SK-N-SH treated with all-trans-retinoic acid at 6 μM for 48 hours (cell line): ENCODE measurements around the gene EPGN.
A peak's percentile ranks its signal among the peaks of the same experiment; 100 is the strongest.

Experiments
- ATAC-seq: fragments of 200-7000 bp; cut with Tn5 transposase; 3 replicates; pipeline ENCODE4 v1.9.1; 2020; ENCODE audit warnings: mild to moderate bottlenecking, moderate library complexity
- ARNTL ChIP-seq: fragments of 450-650 bp; formaldehyde crosslinking; IDR thresholded peaks from 2 replicates; pipeline ENCODE4 v1.5.0; 2020; ENCODE audit warnings: low read depth, mild to moderate bottlenecking, moderate library complexity, borderline replicate concordance
- BACH2 ChIP-seq: fragments of 250-450 bp; sonication (Bioruptor Pico); IDR thresholded peaks from 2 replicates; pipeline ENCODE4 v1.9.0; 2021; ENCODE audit warnings: mild to moderate bottlenecking, borderline replicate concordance
- CSDC2 ChIP-seq: fragments of 250-450 bp; sonication (Bioruptor Pico); IDR thresholded peaks from 2 replicates; pipeline ENCODE4 v1.5.0; 2020; ENCODE audit warnings: mild to moderate bottlenecking, moderate library complexity
- CSRNP3 ChIP-seq: fragments of 250-450 bp; sonication (Bioruptor Pico); IDR thresholded peaks from 2 replicates; pipeline ENCODE4 v1.5.1; 2021; ENCODE audit warnings: mild to moderate bottlenecking, moderate library complexity
- ESRRG ChIP-seq: fragments of 250-450 bp; sonication (Bioruptor Pico); IDR thresholded peaks from 2 replicates; pipeline ENCODE4 v1.6.1; 2021; ENCODE audit warnings: mild to moderate bottlenecking
- GLIS3 ChIP-seq: fragments of 250-450 bp; sonication (Bioruptor Pico); IDR thresholded peaks from 2 replicates; pipeline ENCODE4 v1.5.0; 2020; ENCODE audit warnings: mild to moderate bottlenecking, moderate library complexity
- ISL1 ChIP-seq: fragments of 250-450 bp; sonication (Bioruptor Pico); IDR thresholded peaks from 2 replicates; pipeline ENCODE4 v2.1.2; 2022; ENCODE audit warnings: mild to moderate bottlenecking, moderate library complexity
- OSR1 ChIP-seq: fragments of 250-450 bp; sonication (Bioruptor Pico); IDR thresholded peaks from 2 replicates; pipeline ENCODE4 v1.8.0; 2022; ENCODE audit warnings: moderate library complexity, mild to moderate bottlenecking, inconsistent platforms
- PATZ1 ChIP-seq: fragments of 250-450 bp; sonication (Bioruptor Pico); IDR thresholded peaks from 2 replicates; pipeline ENCODE4 v1.8.0; 2020; ENCODE audit warnings: mild to moderate bottlenecking, moderate library complexity, borderline replicate concordance
- POU6F1 ChIP-seq: fragments of 250-450 bp; sonication (Bioruptor Pico); IDR thresholded peaks from 2 replicates; pipeline ENCODE4 v1.8.0; 2021; ENCODE audit warnings: low read depth, mild to moderate bottlenecking, moderate library complexity, borderline replicate concordance
- PPARA ChIP-seq: fragments of 250-450 bp; sonication (Bioruptor Pico); IDR thresholded peaks from 2 replicates; pipeline ENCODE4 v1.5.0; 2020; ENCODE audit warnings: mild to moderate bottlenecking, borderline replicate concordance
- RARB ChIP-seq: fragments of 250-450 bp; sonication (Bioruptor Pico); IDR thresholded peaks from 2 replicates; pipeline ENCODE4 v1.8.0; 2021; ENCODE audit warnings: mild to moderate bottlenecking, moderate library complexity
- SNAI2 ChIP-seq: fragments of 250-450 bp; sonication (Bioruptor Pico); IDR thresholded peaks from 2 replicates; pipeline ENCODE4 v1.5.0; 2020; ENCODE audit warnings: mild to moderate bottlenecking, moderate library complexity
- TCF4 ChIP-seq: fragments of 250-450 bp; sonication (Bioruptor Pico); IDR thresholded peaks from 2 replicates; pipeline ENCODE4 v1.8.0; 2021; ENCODE audit warnings: mild to moderate bottlenecking, moderate library complexity, borderline replicate concordance
- TOX ChIP-seq: fragments of 250-450 bp; sonication (Bioruptor Pico); IDR thresholded peaks from 2 replicates; pipeline ENCODE4 v1.8.0; 2021; ENCODE audit warnings: mild to moderate bottlenecking, moderate library complexity, borderline replicate concordance
- ZC3H10 ChIP-seq: fragments of 250-450 bp; sonication (Bioruptor Pico); IDR thresholded peaks from 2 replicates; pipeline ENCODE4 v1.5.1; 2021; ENCODE audit warnings: mild to moderate bottlenecking, moderate library complexity
- ZFP3 ChIP-seq: fragments of 250-450 bp; sonication (Bioruptor Pico); IDR thresholded peaks from 2 replicates; pipeline ENCODE4 v1.5.0; 2020; ENCODE audit warnings: mild to moderate bottlenecking, moderate library complexity
- ZFP30 ChIP-seq: fragments of 450-650 bp; formaldehyde crosslinking; IDR thresholded peaks from 2 replicates; pipeline ENCODE4 v1.5.0; 2022; ENCODE audit warnings: mild to moderate bottlenecking, moderate library complexity
- ZNF70 ChIP-seq: fragments of 450-650 bp; formaldehyde crosslinking; IDR thresholded peaks from 2 replicates; pipeline ENCODE4 v1.5.0; 2020; ENCODE audit warnings: mild to moderate bottlenecking, moderate library complexity
- ZNF8 ChIP-seq: fragments of 450-650 bp; formaldehyde crosslinking; IDR thresholded peaks from 2 replicates; pipeline ENCODE4 v1.5.0; 2020; ENCODE audit warnings: mild to moderate bottlenecking, moderate library complexity

The EPGN gene

GRCh38 chr4:74362347-74362746 lies 54.1 kb downstream of the EPGN start (continued):
- no peak for TF ChIP-seq CSRNP3 (CRISPR knock-in tag)
- no peak for TF ChIP-seq ZFP30 (CRISPR knock-in tag)
- no peak for TF ChIP-seq ARNTL (CRISPR knock-in tag)
- TF ChIP-seq ZFP3 = no peak
- TF ChIP-seq PPARA (CRISPR knock-in tag) = no peak
- TF ChIP-seq SNAI2 (CRISPR knock-in tag) = no peak
- no peak for TF ChIP-seq BACH2
- no peak for TF ChIP-seq ZNF8 (CRISPR knock-in tag)
- TF ChIP-seq, all 23 proteins: peak for 0

GRCh38 chr4:74364256-74364651 lies 56.0 kb downstream of the EPGN start:
- ATAC-seq = no peak
- TF ChIP-seq CSRNP3 (CRISPR knock-in tag) = no peak
- TF ChIP-seq ESRRG (CRISPR knock-in tag) = no peak
- TF ChIP-seq CSDC2 = no peak
- no peak for TF ChIP-seq TCF4 (CRISPR knock-in tag)
- TF ChIP-seq PATZ1 (CRISPR knock-in tag) = no peak
- no peak for TF ChIP-seq ZNF8 (CRISPR knock-in tag)
- no peak for TF ChIP-seq RARB (CRISPR knock-in tag)
- no peak for TF ChIP-seq TOX (CRISPR knock-in tag)
- no peak for TF ChIP-seq PPARA (CRISPR knock-in tag)
- no peak for TF ChIP-seq OSR1 (CRISPR knock-in tag)
- no peak for TF ChIP-seq GLIS3 (CRISPR knock-in tag)
- no peak for TF ChIP-seq ZFP3
- no peak for TF ChIP-seq ZNF70 (CRISPR knock-in tag)
- TF ChIP-seq ARNTL (CRISPR knock-in tag) = no peak
- TF ChIP-seq POU6F1 (CRISPR knock-in tag) = no peak

- peak; percentile 65 for ATAC-seq
Measured at GRCh38 chr4:74364652-74365491, 56.6 kb downstream of the EPGN start, which contains the start of gene EREG. Gene EREG (plus strand): TSS chr4:74365145. CDS start chr4:74365309, 164 bp downstream.

More at GRCh38 chr4:74364652-74365491, 56.6 kb downstream of the EPGN start, which contains the start of gene EREG:
- TF ChIP-seq SNAI2 (CRISPR knock-in tag) (no peak), ZC3H10 (CRISPR knock-in tag) (no peak), ISL1 (CRISPR knock-in tag) (no peak), ZFP30 (CRISPR knock-in tag) (no peak), PATZ1 (CRISPR knock-in tag) (no peak), ZNF70 (CRISPR knock-in tag) (no peak), CSDC2 (no peak), BACH2 (no peak), RARB (CRISPR knock-in tag) (no peak)
